ENCODE measurements around the gene ABCC4. TPM values are rescaled to one million over a fixed set of nuclear protein-coding genes. Genes with fewer than 3 reads are reported as not detected.
"Not testable (repeated sequence)": the region's sequence is repeated elsewhere in the genome, so short reads cannot be mapped to it uniquely, and the experiment has no call there.

ABCC4 gene
- total RNA-seq, 4 donors from 2014 or later, result 5.1 to 51.2 (median 14.6) TPM

- Histone ChIP-seq H3K27ac (no peak overlapping the region), H3K36me3 (no peaks in the 10 kb centered on the region), H3K9me3 (no peaks in the 10 kb centered on the region), H3K4me3 (no peak overlapping the region), H3K4me1 (peaks cover 4% of the 10 kb centered on the region), H3K27me3 (no peaks in the 10 kb centered on the region)
- 94% methylated on average over 2 of the region's 2 CpGs for WGBS
- no peak for DNase-seq (ENCODE audit: low spot score in 2 of 2)
- TF ChIP-seq CTCF (IDR thresholded peaks at IDR 0.05) (no peak), EP300 (IDR thresholded peaks at IDR 0.05) (no peak), POLR2A (IDR thresholded peaks at IDR 0.05) (no peak), POLR2AphosphoS5 (IDR thresholded peaks at IDR 0.05) (no peak)
Observed at GRCh38 chr13:95181586-95181985, 119.7 kb downstream of the ABCC4 start.

GRCh38 chr13:95180513-95181245 lies 120.6 kb downstream of the ABCC4 start:
- Histone ChIP-seq H3K9me3 (no peaks in the 10 kb centered on the region), H3K27ac (no peak overlapping the region), H3K4me1 (peaks cover 4% of the 10 kb centered on the region), H3K36me3 (no peaks in the 10 kb centered on the region), H3K27me3 (no peaks in the 10 kb centered on the region), H3K4me3 (no peak overlapping the region)
- TF ChIP-seq POLR2A (IDR thresholded peaks at IDR 0.05), result no peak
- no peak for TF ChIP-seq EP300 (IDR thresholded peaks at IDR 0.05)
- TF ChIP-seq CTCF (IDR thresholded peaks at IDR 0.05), result no peak
- no peak for TF ChIP-seq POLR2AphosphoS5 (IDR thresholded peaks at IDR 0.05)
- 43% methylated on average over 5 of the region's 5 CpGs for WGBS
- DNase-seq (ENCODE audit: low spot score in 2 of 2), result no peak

- H3K4me1 ChIP-seq, result peaks cover 4% of the 10 kb centered on the region
- H3K4me3 ChIP-seq, result no peak overlapping the region
- TF ChIP-seq EP300 (IDR thresholded peaks at IDR 0.05) (no peak), CTCF (IDR thresholded peaks at IDR 0.05) (no peak), POLR2A (IDR thresholded peaks at IDR 0.05) (no peak), POLR2AphosphoS5 (IDR thresholded peaks at IDR 0.05) (no peak)
- 71% methylated on average over 5 of the region's 5 CpGs for WGBS
- H3K9me3 ChIP-seq, result no peaks in the 10 kb centered on the region
- DNase-seq (ENCODE audit: low spot score in 2 of 2), result no peak
- H3K27ac ChIP-seq, result no peak overlapping the region
- H3K27me3 ChIP-seq, result no peaks in the 10 kb centered on the region
- peaks cover 5% of the 10 kb centered on the region for H3K36me3 ChIP-seq
Observed at GRCh38 chr13:95176611-95177259, 124.5 kb downstream of the ABCC4 start.

GRCh38 chr13:95174517-95174916 lies 126.7 kb downstream of the ABCC4 start:
- H3K4me1 ChIP-seq, result no peaks in the 10 kb centered on the region
- 87% methylated on average over 14 of the region's 14 CpGs for WGBS
- TF ChIP-seq POLR2A (IDR thresholded peaks at IDR 0.05) (no peak), POLR2AphosphoS5 (IDR thresholded peaks at IDR 0.05) (no peak)
- DNase-seq (ENCODE audit: low spot score in 2 of 2), result no peak
- H3K27ac ChIP-seq, result no peak overlapping the region
- H3K36me3 ChIP-seq, result peaks cover 5% of the 10 kb centered on the region
- H3K27me3 ChIP-seq, result no peaks in the 10 kb centered on the region
- no peaks in the 10 kb centered on the region for H3K9me3 ChIP-seq
- no peak overlapping the region for H3K4me3 ChIP-seq

GRCh38 chr13:95168191-95168590 lies 133.1 kb downstream of the ABCC4 start:
- H3K9me3 ChIP-seq, result no peaks in the 10 kb centered on the region
- no peak for TF ChIP-seq CTCF (IDR thresholded peaks at IDR 0.05)
- TF ChIP-seq POLR2A (IDR thresholded peaks at IDR 0.05), result no peak
- no peak for TF ChIP-seq EP300 (IDR thresholded peaks at IDR 0.05)
- no peak for TF ChIP-seq POLR2AphosphoS5 (IDR thresholded peaks at IDR 0.05)
- H3K27me3 ChIP-seq, result no peaks in the 10 kb centered on the region
- peaks cover 4% of the 10 kb centered on the region for H3K36me3 ChIP-seq
- DNase-seq (ENCODE audit: low spot score in 2 of 2), result no peak
- no peak overlapping the region for H3K4me3 ChIP-seq
- no peaks in the 10 kb centered on the region for H3K4me1 ChIP-seq
- H3K27ac ChIP-seq, result no peak overlapping the region
- WGBS, result 95% methylated on average over 6 of the region's 6 CpGs

GRCh38 chr13:95167003-95167402 lies 134.2 kb downstream of the ABCC4 start:
- H3K4me1 ChIP-seq; H3K27ac ChIP-seq; H3K27me3 ChIP-seq; H3K36me3 ChIP-seq; H3K9me3 ChIP-seq; H3K4me3 ChIP-seq; DNase-seq (ENCODE audit: low spot score in 2 of 2): not testable (repeated sequence)
- 98% methylated on average over 5 of the region's 5 CpGs for WGBS

Data from suprapubic skin (tissue), 4 donors.